Activated CD4-positive, CD25-positive, alpha-beta regulatory T cell (primary cell): ENCODE measurements around the gene CTAG1A.
"Not testable (repeated sequence)": the region's sequence is repeated elsewhere in the genome, so short reads cannot be mapped to it uniquely, and the experiment has no call there.

ENCODE experiments used
- DNase-seq, 4 experiments: peaks; one replicate each; lab custom pipeline; 2025; lab: John Stamatoyannopoulos, UW

Gene CTAG1A

DNA sequence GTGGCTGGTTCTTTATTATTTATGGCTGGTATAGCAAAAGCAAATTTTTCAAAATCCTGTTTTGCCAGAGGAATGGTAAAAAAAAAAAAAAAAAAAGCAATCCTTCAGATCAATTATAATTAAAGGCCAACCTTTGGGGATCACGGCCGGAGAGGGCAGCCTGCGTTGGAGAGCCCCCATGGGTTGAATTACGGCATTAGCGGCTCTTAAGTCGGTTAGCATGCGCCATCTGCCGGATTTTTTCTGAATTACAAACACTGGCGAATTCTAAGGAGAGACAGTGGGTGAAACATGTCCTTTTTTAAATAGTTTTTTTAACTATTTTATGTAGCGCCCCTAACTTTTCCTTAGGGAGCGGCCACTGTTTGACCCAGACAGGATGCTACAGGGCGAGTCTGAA, 28.7 kb downstream of the CTAG1A start:
- DNase-seq: not testable (repeated sequence)

DNA sequence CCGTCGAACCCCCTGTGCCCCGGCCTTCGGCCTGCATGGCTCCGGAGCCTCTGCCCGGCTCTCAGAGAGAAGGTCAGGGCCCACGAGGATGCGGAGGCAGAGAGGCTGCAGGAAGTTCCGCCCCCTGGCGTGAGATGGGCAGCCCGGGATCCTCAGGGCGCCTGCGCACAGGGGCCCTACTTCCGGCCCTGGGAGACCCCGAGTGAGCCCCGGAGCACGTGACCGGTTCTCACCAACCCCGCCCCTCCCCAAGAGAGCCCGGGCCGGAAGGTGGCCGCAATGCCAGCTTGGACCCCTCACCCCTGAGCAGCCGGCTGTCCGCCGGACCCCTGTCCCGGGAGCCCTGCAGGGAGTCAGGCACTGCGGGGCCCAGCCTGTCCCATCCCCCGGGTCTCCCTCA, 34.2 kb downstream of the CTAG1A start, which contains the start of gene CTAG1B:
TSS of gene CTAG1B (minus strand) at position 101 of the 400 bp plus-strand sequence. CDS start at position 37, 64 bp downstream.
- DNase-seq: not testable (repeated sequence)

DNA sequence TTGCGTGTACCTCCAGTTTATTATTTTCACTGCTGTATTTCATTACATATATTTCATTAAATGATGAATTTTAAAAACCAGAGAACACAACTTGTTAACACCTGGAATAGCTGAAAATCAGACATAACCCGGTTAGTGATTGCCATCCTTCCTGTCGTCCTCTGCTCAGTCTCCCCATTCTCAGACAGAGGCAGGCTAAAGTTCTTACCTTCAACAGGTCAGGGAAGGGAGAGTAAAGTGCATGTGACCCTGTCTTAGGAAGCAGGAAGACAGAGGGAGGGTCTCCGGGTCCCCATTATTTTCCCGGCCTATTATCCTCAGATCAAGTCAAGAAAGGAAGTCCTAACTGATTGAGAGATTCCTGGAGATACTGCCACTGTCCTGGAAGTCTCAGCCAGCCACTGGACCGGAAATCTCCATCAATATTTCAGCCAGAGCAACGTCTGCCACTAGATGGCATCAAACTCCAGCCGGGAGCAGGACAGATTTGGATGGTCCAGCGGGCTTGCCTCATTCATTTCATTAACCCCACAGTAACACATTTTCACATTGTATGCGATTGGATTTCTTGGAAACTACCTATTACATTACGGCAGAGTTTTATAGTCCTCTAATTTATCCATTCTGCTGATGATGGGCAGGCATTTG, 36.0 kb downstream of the CTAG1A start:
- not testable (repeated sequence) for DNase-seq

DNA sequence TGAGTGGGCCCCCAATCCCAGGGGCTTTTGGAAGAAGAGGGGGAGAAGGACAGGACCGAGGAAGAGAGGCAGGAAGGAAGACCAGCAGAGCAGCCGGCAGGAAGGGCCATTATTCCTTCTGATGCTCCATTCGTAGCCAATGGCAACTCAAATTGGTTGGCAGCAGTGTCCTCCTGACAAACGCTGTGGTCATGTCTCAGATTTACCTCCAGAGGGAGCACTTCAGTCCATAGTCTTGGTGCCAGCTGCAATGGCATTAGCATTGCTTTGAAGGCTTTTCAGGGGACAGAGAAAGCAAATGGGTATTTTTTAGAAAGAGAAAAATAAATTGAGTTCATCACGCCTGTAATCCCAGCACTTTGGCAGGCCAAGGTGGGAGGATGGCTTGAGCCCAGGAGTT, 44.0 kb downstream of the CTAG1A start:
- DNase-seq: not testable (repeated sequence)

DNA sequence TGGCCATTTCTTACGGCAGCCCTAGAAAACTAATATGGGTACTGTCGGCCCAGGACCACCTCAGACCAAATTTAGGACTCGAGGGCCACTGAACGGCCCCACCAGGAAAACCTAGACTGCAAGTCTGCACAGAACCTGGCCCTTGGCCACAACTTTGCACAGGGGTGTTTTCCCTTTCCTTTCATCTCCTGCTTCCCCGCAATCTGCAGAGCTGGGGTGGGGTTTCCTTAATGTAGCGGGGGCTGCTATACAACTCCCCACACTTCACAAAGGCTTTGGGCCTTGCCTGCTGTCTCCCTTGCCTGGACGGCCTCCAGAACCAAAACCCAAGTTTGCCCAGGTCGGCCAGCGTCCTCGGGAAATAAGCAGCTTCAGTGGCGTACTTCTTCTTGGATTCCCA, 46.0 kb downstream of the CTAG1A start:
- not testable (repeated sequence) for DNase-seq

DNA sequence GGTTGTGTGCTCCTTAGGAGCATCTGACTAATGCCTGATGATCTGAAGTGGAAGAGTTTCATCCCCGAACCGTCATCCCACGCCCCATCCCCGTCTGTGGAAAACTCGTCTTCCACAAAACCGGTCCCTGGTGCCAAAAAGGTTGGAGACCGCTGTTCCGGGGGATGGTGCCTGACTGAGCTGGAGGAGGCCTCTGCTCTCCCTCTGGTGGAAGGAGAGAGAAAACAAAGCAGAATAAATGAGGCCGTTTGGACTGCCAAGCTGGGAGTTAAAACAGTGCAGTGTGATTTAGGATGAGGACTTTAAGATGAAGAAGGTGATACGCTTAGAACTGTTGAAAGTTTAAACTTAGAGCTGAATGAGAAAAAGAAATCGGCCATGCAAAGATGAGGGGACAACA, 48.7 kb downstream of the CTAG1A start:
- DNase-seq: not testable (repeated sequence)
